ENCODE results near the gene PSME4.

The PSME4 gene, protein sequence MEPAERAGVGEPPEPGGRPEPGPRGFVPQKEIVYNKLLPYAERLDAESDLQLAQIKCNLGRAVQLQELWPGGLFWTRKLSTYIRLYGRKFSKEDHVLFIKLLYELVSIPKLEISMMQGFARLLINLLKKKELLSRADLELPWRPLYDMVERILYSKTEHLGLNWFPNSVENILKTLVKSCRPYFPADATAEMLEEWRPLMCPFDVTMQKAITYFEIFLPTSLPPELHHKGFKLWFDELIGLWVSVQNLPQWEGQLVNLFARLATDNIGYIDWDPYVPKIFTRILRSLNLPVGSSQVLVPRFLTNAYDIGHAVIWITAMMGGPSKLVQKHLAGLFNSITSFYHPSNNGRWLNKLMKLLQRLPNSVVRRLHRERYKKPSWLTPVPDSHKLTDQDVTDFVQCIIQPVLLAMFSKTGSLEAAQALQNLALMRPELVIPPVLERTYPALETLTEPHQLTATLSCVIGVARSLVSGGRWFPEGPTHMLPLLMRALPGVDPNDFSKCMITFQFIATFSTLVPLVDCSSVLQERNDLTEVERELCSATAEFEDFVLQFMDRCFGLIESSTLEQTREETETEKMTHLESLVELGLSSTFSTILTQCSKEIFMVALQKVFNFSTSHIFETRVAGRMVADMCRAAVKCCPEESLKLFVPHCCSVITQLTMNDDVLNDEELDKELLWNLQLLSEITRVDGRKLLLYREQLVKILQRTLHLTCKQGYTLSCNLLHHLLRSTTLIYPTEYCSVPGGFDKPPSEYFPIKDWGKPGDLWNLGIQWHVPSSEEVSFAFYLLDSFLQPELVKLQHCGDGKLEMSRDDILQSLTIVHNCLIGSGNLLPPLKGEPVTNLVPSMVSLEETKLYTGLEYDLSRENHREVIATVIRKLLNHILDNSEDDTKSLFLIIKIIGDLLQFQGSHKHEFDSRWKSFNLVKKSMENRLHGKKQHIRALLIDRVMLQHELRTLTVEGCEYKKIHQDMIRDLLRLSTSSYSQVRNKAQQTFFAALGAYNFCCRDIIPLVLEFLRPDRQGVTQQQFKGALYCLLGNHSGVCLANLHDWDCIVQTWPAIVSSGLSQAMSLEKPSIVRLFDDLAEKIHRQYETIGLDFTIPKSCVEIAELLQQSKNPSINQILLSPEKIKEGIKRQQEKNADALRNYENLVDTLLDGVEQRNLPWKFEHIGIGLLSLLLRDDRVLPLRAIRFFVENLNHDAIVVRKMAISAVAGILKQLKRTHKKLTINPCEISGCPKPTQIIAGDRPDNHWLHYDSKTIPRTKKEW (N-terminal part only)

GRCh38 chr2:53970724-53971602 is at the start of gene PSME4:
TSS of gene PSME4 (minus strand) at chr2:53970993. CDS start at chr2:53970784, 209 bp downstream.
- FAIRE-seq: no peak

- FAIRE-seq: no peak
Measured at GRCh38 chr2:54015798-54016699, 45.3 kb upstream of the PSME4 start.

GRCh38 chr2:54013996-54014395 is 43.2 kb upstream of the PSME4 start:
- FAIRE-seq: no peak

DNA sequence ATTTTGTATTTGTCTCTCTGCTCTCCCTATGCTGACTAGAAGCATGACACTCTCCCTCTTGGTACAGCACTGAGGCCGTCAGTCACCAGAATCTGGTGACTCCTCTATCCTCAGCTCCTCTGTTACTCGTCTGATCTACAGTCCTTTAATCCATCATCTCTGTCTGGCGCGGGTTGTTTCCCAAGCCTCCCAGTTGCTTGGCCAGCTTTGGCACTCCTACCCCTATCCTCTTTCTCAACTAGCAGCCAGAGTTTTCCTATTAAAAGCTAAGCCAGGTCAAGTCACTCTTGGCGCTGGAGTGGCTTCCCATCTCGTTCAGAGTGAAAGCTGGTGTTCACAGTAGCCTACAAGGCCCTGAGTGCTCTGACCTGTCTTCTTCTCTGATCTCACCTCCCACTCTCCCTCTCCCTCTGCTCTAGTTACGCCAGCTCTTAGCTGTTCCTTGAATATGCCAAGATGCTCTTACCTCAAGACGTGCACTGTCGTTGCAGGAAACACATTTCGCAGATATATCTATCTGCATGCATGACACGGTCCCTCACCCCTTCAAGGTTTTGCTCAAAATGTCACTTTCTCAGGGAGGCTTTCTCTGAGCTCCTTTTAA is 41.8 kb upstream of the PSME4 start:
- FAIRE-seq: no peak

GRCh38 chr2:54009549-54009948 is 38.8 kb upstream of the PSME4 start:
- FAIRE-seq: no peak

DNA sequence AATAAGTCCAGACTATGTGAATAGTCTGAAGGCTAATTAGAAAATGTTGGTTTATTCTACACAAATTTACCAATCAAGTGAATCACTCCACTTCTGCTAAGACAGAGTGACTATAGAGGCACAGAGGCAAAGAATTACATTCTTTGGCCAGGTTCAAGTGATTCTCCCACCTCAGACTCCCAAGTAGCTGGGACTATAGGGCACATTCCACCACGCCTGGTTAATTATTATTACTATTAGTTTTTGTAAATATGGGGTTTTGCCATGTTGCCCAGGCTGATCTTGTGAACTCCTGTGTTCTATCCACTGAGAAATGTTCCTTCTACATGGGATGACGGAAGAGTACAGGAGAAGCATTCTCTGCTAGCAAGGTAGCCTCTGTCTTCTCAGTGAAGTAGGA is 37.6 kb upstream of the PSME4 start:
- FAIRE-seq: no peak

- no peak for FAIRE-seq
Measured at GRCh38 chr2:54000524-54000923, 29.7 kb upstream of the PSME4 start.

DNA sequence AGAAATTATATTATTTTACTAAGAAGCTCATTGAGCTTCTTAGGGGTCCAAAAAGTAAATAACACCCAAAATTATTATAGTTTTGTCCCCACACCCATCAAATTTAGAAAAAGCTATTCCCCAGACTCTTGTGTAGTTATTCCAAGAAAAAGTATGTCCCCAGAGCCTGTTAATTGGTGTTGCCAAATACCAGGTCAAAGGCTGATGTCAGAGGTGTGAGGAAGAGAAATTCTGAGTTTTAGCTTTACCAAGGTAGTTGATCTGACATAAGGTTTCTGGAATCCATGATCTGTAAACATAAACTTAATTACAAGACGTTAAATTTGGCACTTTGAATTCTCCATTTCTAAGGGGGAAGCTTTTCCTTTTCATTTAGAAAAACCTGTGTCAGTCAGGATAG is 29.3 kb upstream of the PSME4 start:
- no peak for FAIRE-seq

DNA sequence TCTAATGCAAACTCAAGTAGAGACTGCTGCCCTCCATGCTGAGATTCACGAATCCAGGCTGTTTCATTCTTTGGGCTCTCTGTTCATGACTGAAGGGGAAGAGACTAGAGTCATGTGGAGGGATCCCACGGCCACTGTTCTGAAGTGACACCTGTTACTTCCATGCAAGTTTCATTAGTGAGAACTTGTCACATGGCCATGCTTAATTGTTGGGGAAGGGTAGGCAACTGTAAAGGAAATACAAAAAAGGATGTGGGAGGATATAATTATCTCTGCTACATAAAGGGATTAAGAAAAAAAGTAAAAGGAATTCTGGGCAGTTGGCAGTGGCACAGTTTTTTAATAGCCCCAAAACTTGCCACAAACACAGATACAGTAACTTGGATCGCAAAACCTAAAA is 28.0 kb upstream of the PSME4 start:
- FAIRE-seq: no peak

DNA sequence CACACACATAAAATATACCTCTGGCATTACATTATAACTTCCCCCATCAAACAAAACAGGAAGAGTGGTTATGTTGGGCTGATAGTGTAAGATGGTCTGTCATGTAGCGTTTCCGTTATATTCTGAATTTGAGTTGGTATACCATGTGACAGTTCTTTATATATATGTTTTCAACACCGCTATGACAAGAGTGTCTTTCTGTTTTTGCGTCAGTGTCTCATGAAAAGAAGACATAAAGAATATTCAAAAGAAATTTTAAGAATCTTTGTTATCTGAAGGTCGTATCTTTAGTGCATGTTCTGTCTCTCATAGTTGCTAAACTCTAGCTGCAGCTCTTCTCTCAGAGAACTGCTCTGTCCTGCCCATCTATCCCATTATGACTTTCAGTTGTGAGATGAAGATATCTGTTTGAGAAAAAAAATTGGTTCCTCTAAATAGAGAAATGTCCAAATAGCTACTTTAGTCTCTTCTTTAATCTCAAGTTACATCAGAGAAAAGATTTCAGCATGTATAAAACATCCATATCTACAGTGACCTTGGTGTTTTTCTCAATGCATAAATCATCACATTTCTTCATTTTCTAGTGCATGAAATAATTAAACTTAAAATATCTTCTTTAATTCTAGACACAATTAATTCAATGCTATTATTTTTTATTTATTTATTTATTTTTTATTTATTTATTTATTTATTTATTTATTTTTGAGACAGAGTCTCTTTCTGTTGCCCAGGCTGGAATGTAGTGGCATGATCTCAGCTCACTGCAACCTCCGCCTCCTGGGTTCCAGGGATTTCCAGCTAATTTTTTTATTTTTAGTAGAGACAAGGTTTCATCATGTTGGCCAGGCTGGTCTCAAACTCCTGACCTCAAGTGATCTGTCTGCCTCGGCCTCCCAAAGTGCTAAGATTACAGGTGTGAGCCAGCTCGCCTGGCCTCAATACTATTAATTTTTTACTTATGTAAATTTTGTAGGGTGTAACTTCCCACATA is 24.3 kb upstream of the PSME4 start:
- no peak for FAIRE-seq

GRCh38 chr2:53991948-53992347 is 21.2 kb upstream of the PSME4 start:
- no peak for FAIRE-seq

GRCh38 chr2:53989210-53989862 is 18.5 kb upstream of the PSME4 start:
- FAIRE-seq: no peak

GRCh38 chr2:53987336-53987921 is 16.6 kb upstream of the PSME4 start:
- FAIRE-seq: no peak

DNA sequence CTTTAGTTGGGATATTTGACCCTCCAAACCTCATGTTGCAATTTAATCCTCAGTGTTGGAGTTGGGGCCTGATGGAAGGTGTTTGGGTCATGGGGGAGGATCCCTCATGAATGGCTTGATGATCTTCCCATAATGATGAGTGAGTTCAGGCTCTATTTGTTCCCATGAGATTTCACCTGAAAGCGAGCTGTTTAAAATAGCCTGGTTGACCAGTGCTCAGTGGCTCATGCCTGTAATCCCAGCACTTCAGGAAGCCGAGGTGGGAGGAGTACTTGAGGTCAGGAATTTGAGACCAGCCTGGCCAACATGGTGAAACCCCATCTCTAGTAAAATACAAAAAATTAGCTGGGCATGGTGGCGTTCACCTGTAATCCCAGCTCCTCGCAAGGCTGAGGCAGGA is 14.9 kb upstream of the PSME4 start:
- no peak for FAIRE-seq

GRCh38 chr2:53969968-53970723 is 647 bp downstream of the PSME4 start:
- no peak for FAIRE-seq

DNA sequence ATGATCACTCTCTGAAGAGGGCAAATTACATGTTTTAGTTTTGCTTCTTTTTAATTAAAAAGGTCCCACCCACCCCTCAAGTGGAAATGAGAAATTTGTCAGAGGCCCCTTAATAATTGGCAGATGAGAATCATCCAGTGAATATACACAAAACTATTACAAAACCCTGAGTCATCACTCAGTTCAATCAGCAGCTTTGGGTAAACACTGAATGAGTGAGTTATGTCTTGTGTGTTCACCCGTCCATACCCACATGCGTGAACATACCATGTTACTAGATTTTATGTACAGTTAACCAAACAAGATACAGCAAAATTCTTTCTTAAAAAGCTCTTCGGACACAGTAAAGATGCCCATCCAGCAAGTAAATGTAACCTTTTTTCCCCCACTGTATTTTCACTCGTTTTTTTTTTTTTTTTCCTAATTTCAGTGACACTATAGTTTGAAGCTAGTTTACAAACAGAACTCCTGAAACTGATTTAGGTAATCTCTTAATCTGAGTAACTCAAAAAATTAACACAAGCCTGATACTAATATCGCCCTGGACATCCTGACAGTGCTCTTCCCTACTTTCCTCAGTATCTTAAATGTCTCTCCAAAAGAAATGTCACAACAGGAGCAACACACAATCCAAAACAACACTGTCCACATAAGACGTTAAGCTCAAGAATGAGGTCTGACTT is 1.4 kb downstream of the PSME4 start:
- FAIRE-seq: no peak

Measured in G401.6 (cell line).